GOT3 (cell line): ENCODE measurements around the gene FARP2.
"Not testable (repeated sequence)": the region's sequence is repeated elsewhere in the genome, so short reads cannot be mapped to it uniquely, and the experiment has no call there.

ENCODE experiments used
- DNase-seq: peaks from one replicate; lab custom pipeline; 2025; ENCODE audit warnings: mixed read lengths; lab: John Stamatoyannopoulos, UW

FARP2 gene

DNA sequence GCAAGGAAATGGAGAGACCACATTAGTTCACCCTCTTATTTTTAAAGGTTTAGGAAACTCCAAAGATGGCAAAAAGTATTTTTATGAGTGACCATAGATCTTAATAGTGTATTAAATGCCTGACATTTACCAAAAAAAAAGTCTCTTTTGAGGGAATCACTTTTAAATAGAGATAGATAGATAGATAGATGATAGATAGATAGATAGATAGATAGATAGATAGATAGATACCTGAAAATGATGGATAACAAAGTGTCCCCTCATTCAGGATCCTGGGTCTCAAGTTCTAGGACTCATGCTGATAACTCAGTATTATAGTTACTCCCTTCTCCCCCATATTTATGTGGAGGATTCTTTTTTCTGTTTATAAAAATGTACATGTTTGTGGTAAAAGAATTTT lies 52.8 kb downstream of the FARP2 start:
- DNase-seq = no peak

DNA sequence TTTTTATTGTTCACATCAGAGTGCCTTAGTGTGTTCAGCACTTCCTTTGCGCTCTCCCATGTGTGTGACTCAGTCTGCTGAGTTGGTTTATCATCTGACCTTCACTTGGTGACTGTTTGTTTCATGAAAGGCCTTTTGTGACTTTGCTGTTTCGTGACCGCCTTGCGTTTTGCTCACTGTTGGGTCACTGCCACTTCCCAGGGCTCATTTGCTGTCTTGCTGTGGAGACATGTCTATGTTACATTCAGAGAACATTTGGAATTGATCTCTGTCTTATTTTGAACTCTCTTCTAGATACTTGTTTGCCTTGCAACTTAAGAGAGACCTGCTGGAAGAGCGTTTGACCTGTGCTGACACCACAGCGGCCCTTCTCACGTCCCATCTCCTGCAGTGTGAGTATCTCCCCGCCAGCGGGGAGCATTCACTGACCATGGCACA lies 54.7 kb downstream of the FARP2 start:
- no peak for DNase-seq

GRCh38 chr2:241412144-241412543 lies 56.1 kb downstream of the FARP2 start:
- DNase-seq = no peak

DNA sequence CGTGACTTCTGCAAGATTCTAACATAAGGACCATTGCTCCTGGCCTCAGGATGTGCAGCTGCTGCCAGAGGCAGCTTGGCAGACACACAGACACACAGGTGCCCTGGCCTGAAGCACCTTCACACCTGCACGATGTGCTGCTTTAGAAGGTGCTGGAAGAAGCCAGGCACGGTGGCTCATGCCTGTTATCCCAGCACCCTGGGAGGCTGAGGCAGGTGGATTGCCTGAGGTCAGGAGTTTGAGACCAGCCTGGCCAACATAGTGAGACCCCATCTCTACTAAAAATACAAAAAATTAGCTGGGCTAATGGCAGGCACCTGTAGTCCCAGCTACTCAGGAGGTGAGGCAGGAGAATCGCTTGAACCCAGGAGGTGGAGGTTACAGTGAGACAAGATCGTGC lies 57.4 kb downstream of the FARP2 start:
- not testable (repeated sequence) for DNase-seq

- no peak for DNase-seq
Observed at GRCh38 chr2:241413929-241414580, 58.0 kb downstream of the FARP2 start.

DNA sequence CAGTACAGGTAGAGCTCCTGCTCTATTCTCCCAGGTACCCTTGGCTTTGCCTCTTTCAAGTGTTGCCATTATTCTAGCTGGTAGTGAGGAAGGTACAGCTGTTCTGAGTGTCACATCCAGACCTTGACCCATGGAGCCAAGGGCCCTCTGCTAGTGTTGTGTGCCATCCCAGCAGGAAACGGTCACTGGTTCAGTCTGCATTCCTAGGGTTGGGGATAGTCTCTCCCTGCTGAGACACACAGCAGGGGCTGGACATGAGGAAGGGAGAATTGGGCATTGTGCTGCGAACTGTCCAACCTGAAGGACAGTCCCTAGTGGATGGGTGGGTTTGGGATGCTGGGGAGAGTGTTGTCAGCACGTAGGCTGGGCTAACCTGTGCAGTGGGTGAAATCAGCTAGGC lies 59.1 kb downstream of the FARP2 start:
- no peak for DNase-seq

GRCh38 chr2:241417626-241418025 lies 61.5 kb downstream of the FARP2 start:
- no peak for DNase-seq

GRCh38 chr2:241421330-241421729 lies 65.2 kb downstream of the FARP2 start:
- DNase-seq = no peak

DNA sequence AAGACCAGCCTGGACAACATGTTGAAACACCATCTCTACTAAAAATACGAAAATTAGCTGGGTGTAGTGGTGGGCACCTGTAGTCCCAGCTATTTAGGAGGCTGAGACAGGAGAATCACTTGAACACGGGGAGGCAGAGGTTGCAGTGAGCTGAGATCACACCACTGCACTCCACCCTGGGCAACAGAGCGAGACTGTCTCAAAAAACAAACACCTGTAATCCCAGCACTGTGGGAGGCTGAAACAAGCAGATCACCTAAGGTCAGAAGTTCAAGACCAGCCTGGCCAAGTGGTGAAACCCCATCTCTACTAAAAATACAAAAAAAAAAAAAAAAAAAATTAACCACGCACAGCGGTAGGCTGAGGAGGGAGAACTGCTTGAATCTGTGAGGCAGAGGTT lies 65.9 kb downstream of the FARP2 start:
- DNase-seq = not testable (repeated sequence)

DNA sequence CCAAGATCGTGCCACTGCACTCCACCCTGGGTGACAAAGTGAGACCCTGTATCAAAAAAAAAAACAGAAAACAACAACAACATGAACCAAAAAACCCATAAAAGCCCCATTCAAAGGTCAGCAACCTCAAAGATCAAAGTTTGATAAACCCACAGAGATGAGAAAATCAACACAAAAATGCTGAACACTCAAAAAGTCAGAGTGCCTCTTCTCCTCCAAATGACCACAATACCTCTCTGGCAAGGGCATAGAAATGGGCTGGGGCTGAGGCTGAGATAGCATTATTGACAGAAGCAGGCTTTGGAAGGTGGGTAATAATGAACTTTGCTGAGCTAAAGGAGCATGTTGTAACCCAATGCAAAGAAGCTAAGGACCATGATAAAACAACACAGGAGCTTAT lies 66.3 kb downstream of the FARP2 start:
- DNase-seq = no peak

DNA sequence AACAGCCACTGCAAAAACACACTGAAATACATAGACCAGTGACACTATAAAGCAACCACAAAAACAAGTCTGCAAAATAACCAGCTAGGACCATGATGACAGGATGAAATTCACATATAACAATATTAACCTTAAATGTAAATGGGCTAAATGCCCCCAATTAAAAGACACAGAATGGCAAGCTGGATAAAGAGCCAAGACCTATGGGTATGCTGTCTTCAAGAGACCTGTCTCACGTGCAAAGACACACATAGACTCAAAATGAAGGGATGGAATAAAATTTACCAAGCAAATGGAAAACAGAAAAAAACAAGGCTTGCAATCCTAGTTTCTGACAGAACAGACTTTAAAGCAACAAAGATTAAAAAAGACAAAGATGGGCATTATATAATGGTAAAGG lies 67.4 kb downstream of the FARP2 start:
- not testable (repeated sequence) for DNase-seq

GRCh38 chr2:241425368-241425767 lies 69.3 kb downstream of the FARP2 start:
- no peak for DNase-seq

DNA sequence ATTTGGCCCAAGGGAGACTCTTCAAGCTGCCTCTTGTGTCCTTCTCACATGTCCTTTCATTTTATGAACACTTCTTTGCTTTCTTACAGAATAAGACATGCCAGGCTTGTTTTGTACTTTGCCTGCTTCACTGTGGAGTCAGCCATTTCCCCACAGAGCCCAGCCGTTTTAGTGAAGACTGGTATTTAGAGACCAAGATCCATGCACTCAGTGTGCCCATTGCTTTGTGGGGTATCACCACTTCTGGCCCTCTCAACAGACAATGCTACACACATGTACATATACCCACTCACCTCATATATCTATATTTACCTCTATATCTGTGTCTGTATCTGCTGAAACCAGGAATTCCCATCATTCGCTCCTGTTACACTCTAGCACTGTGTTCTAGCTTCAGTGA lies 74.1 kb downstream of the FARP2 start:
- no peak for DNase-seq

GRCh38 chr2:241432824-241433448 lies 76.9 kb downstream of the FARP2 start:
- no peak for DNase-seq

DNA sequence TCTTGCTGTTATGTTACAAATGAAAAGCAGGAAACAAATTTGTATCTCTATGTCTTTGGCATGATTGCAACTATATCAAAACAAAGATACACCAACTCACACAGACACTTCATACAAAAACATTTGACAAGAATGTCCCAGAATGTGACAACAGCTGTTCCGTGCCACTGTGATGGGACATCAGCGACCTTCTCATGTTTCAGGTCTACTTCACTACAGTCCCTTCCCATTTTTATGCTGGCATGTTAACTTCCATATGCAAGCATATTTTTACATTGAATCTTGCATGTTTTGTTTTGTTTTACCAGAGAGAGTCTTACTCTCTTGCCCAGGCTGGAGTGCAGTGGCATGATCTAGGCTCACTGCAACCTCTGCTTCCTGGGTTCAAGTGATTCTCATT lies 81.1 kb downstream of the FARP2 start:
- DNase-seq = no peak

DNA sequence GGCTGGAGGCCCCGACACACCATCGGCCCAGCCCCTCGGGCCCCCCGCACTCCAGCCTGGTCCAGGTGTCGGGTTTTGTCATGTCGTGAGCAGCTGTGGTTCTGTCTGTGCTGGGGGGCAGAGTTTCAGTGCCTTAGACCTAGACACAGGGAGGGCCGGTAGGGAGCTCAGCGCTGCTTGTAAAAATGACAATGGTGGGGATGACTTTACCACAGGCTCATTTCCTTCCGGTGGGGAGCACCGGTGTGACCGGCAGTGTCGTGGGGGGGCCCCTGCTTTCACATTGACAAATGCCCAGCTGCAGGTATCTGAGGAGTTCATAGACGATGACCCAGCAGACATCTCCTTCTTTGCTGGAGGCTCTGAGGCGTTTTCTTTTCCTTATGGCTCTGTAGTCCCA lies 85.4 kb downstream of the FARP2 start:
- DNase-seq = no peak

DNA sequence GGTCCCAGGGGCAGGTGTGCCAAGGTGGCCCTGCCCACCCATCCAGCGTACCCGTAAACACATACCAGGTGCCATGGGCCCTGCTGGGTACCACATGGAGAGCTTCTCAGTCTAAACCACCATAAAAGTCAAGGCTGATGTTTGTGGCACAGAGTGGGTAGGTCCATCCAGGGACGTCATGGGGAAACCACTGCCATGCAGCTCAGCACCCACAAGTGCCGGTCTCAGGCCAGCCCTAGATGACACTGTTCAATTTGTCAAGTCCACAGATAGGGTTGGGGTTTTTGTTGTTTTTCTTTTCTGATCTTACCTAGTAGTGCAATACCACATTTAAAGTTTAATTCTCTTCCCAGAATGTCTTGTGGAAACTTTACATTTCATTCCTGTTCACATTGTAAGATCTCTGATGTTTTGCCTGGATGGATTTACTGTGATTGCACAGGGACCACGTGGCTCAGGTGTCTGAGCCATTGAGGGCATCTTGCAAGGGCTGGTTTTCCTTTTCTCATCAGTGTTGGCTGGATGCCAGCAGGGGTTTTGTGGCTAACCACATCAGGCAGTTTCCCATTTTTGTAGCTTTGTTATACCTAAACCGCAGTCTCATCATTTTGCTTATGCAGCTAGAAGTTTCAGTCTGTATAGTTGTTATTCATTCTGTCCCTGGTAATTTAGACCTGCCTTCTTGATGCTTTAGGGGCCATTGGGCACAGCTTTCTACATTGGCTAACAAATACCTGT lies 87.6 kb downstream of the FARP2 start:
- no peak for DNase-seq

- no peak for DNase-seq
Observed at GRCh38 chr2:241445426-241445825, 89.3 kb downstream of the FARP2 start.

GRCh38 chr2:241450092-241450491 lies 94.0 kb downstream of the FARP2 start:
- not testable (repeated sequence) for DNase-seq

GRCh38 chr2:241451840-241452506 lies 95.9 kb downstream of the FARP2 start:
- no peak for DNase-seq

DNA sequence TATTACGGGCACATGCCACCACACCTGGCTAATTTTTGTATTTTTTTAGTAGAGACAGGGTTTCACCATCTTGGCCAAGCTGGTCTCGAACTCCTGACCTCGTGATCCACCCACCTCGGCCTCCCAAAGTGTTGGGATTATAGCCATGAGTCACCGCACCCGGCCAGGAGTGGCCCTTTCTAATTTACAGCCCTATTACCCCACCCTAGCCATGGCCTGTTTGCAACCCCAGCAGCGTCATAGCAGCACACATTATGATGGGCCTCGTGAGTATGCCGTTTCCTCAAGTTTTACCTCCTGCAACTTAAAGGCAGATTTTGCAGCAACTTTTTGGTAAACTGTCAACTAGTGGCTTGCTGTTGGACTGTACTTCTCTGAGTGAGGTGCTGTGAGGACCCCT lies 97.8 kb downstream of the FARP2 start:
- not testable (repeated sequence) for DNase-seq

DNA sequence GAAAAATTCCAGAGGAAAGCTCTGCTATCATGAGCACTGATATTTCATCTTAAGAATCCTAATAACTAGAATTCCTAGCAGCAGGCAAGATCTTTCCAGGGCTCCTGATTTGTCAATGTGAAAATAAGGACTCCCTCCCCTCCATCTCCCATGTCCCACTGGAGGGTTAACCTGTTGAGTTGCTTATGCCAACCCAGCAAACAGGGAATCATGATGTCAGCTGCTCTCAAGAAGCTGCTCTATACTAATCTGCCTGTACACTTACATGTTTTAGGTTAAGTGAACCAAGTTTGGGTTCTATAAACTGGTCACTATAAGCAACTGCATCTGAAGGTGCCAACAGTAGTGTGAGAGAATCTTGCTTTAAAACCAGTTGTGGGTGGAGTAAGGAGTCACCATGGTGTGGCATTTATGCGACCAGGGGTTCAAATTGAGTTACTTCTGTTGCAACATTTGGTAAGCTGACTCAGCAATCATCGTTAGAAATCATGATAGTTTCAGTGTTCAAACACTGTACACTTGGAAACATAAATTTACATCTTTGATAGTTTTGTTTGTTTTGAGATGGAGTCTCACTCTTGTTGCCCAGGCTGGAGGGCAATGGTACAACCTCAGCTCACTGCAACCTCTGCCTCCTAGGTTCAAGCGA lies 98.9 kb downstream of the FARP2 start:
- DNase-seq = no peak
